GM19372 (cell line): ENCODE data around the gene ADAMTS4.
A peak's percentile ranks its signal among the peaks of the same experiment; 100 is the strongest.

Experiments used
- ATAC-seq: cut with Tn5 transposase; IDR thresholded peaks from one replicate; pipeline ENCODE4 v1.9.1; 2021; ENCODE audit warnings: mild to moderate bottlenecking, low read depth, moderate library complexity; ENCODE audit not compliant: unreplicated experiment

ADAMTS4 gene

DNA sequence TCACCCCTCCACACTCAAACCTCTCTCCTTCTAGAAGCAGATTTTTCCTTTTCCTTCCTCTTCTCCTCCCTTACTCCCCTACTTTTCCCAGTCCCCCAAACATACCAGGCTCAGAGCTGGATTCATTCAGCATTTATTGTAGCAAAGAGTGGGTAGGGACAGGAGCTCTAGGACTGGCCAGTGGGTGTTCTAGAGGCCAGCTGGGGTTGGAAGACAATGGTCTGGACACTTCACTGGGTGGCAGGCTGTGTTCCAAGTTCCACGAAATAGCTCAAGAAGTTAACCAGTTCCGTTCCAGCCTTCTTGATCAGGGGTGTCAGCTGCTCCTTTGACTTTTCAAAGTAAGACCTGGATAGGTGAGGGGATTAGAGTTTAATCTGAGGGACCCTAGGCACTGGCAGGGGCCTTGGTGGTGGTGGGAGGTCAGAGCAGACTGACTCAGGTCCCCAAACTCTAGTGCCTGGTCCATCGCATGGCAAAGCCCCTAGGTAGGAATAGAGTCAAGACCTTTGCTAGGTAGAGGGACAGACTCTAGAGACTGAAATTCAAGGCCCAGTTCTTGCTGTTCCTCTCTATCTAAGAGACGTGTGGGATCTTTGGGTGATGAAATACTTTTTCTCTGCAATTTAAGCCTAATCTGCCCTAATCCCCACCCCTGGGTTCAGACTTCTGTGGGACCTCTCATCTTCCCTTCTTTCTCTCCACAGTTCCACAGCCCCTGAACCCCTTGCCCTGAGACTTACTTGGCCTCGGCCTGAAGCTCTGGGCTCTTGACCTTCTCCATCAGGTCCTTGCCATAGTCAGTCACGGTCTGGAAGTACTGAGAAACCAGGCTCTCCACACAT is 23.5 kb upstream of the ADAMTS4 start:
- no peak for ATAC-seq

DNA sequence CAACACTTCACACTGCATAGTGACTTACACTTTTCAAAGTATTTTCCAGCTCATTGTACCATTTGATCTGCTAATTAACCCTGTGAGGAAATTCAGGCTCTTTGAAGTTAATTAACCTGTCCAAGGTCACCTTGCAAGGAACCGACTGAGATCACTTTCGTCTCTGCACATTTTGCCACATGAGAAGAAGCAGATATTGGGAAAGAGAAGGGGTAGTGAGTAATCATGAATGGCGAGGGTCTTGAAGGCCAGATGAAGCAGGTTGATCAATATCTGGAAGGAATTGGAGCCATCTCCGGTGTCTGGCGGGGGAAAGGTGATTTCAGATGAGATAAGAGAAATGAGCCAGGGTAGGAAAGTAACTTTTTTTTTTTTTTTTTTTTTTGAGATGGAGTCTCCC is 21.1 kb upstream of the ADAMTS4 start:
- no peak for ATAC-seq

DNA sequence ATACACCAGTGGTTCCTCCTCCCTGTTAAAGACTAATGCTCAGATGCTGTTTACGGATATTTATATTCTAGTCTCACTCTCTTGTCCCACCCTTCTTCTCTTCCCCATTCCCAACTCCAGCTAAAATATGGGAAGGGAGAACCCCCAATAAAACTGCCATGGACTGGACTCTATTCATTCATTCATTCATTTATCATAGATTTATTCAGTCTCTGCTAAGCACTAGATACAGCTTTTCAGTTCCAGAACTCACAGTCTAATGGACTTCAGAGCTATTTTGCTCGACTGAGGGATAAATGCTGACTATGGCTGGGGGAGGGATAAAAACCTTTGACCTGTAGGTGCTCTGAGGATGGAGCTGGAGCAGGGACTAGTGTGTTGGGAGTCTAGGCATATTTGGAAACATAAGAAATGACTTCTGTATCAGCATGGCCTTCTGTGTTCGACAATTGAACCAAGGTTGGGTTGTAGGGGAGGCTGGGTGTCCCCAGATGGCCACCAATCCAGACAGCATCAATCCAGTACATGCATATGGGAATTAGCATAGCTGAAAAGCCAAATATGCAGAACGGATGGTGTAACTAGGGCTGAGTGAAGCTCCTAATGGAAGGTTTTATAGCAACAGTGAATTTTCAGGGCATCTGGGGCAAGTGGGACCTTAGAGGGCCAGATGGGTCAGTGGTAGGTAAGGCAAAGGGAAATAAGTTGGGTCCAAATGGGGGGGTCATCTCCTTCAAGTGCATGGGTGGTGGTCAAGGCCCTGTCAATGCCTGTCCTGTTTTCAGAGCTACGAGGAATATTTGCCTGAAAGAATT is 20.4 kb upstream of the ADAMTS4 start:
- no peak for ATAC-seq

DNA sequence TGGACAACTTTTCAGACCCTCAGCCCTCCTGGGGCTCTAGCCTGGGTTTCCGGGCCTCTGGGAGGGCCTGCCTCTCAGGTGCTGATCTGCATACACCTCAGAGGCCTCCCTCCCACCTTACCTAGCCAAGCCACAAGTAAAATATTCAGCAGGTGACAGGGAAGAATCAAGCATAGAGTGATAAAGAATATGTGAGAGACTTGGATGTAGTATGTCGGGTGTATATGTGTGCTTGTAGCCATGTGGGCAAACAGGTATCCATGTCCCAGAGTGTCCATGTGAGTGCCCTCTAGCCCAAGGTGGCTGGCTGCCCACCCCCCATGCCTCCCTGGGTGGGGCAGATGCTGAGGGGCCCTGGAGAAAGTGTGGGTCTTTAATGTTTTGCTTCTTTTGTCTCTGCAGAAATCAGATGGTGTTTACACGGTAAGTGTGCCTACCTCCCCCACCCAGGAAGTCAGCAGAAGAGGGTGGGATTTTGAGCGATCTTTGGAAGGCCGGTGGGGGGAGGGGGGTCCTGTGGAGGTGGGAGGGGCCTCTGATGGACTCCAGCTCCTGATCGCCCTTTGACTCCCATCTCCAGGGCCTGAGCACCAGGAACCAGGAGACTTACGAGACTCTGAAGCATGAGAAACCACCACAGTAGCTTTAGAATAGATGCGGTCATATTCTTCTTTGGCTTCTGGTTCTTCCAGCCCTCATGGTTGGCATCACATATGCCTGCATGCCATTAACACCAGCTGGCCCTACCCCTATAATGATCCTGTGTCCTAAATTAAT is 19.6 kb upstream of the ADAMTS4 start:
- ATAC-seq = no peak

DNA sequence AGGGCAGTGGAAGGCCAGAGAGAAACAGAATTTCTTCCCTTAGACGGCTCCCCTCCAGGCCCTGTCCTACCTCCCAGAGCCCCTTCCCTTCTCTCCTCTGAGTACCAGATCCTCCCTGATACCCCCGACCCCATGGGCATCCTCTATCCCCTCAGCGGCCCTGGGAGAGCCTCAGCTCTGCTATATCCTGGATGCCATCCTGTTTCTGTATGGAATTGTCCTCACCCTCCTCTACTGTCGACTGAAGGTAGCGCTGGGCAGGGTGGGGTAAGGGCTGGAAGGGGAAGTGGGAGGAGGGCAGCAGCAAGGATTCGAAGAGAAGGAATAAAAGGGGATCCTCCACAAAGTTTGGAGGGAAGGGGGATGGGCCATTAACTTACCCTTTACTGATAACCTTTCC is 19.0 kb upstream of the ADAMTS4 start:
- no peak for ATAC-seq

DNA sequence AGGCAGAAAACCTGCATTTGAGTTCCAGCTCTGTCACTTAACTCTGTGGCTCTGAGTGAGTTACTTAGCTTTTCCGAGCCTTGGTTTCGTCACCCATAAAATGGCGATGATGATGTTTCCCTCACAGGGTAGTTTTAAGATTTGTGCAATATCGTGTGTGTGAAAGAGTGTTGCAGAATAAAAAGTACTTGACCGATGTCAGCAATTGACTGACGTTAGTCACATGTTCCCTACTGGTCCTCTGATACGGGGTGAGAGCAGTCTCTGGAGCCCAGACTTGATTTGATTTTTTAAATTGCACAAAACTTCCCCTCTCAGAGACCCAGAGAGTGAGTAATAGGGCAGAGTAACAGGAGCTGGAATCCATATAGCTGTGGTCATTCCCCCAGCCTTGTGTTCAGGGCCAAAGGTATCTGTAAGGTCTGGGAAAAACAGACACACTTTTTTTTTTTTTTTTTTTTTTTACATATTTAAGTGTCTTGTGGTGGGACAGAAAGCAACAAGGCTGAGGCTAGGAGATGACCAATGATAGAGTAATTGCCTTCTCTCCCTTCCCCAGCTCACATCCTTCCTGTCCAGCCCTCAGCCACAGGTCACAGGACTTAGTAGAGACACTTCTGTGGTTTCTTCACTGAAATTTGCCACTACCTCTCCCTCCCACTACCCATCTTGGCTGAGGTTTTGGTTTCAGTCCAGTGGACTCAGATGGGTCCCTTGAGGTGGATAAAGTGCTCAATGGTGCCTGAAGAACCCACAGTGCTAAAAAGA is 18.3 kb upstream of the ADAMTS4 start:
- peak; percentile 90 for ATAC-seq

DNA sequence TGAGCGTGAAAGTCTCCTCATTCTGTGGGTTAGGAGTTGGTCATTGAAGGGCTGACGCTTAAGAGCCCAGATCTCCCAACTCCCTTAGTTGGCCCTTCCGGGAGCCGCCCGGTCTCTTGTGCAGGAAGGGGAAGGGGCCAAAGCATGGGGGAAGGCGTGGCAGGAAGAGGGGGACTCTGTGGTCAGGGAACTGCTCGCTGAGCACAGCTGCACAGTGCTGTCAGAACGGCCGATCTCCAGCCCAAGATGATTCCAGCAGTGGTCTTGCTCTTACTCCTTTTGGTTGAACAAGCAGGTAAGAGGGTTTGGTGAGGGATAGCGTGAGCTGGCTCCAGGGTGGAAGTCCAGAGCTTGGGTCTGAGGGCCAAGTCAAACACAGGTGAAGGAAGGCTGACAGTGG is 16.2 kb upstream of the ADAMTS4 start, which contains the start of gene FCER1G:
Gene FCER1G (plus strand): TSS at position 220 of the 400 bp plus-strand sequence. CDS start 27 bp downstream, at position 247.
- ATAC-seq = no peak

DNA sequence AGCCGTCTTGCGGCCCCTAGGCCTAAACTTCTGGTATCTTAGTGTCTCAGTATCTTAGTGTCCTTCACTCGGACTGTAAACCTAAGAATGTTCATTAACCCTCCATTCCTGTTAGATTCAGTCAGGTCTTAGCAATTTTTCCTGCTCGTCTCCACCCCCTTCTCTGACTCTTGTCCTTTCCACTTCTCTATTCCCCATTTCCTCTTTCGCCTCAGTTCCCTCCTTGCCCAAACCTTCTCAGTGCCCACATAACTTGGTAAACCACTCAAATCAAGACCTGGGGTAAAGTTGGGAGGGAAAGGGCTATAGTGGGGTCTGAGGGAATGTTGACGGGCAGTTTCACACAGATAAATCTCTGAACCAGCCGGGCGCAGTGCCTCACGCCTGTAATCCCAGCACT is 15.5 kb upstream of the ADAMTS4 start:
- no peak for ATAC-seq

DNA sequence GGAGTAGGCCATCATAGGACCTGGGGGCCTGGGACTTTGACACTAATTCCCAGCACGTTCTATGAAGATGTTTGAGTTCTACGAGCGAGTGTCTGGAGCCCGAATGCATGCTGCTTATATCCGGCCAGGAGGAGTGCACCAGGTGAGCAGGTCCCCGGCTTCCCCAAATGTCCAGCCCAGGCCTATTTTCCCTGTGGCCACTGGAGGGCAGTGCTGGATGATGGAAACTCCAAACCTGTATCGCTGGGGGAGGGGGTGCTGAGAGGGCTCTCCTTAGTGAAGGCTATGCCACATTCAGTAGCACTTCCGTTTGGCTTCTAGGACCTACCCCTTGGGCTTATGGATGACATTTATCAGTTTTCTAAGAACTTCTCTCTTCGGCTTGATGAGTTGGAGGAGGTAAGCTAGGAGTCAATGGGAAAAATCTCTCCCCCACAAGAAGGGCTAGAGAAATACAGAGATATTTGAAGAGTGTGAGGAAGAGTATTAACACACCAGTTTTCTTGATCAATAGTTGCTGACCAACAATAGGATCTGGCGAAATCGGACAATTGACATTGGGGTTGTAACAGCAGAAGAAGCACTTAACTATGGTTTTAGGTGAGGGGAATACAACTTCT is 11.0 kb upstream of the ADAMTS4 start:
- no peak for ATAC-seq

DNA sequence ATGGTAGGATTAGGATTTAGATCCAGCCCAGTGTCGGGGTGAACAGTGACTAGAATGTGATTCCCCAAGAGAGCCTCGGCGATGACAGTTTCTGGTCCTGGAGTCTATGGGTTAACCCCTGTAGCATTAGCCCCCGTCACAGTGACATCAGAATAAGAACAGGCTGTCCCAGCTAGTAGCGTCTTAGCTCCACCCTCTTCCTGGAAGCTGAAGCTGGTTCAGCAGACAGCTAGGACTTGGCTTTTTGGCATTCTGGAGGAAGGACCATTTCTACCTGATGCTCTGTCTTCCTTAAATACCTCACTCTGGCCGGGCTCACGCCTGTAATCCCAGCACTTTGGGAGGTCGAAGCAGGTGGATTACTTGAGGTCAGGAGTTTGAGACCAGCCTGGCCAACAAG is 8.3 kb upstream of the ADAMTS4 start:
- ATAC-seq = no peak

DNA sequence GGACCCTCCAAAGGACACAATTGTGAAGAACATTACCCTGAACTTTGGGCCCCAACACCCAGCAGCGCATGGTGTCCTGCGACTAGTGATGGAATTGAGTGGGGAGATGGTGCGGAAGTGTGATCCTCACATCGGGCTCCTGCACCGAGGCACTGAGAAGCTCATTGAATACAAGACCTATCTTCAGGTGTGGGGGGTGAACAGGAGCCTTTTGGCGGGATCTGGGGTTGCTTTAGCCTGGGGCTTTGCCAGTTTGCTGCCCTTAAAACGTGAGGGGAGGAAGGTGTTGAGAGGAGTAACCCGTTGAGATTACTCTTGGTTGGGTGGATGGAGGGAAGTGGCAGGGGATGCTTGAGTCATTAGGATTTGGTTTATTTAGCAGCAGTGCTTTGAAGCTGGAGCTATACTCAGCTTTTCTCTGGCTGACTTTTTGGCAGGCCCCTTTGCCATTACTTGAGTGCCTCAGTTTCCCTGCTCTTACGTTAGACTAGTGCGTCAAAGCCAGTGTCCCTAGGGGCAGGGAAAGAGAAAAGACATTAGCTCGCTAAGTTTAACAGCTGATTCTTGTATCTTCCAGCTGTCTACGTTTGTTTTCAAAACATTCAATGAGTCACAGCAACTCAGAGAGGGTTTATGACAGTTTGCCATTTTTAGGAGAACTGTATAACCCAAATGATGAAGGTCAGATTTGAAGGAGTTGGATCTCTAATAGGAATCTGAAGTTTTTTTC is 7.7 kb upstream of the ADAMTS4 start:
- no peak for ATAC-seq

DNA sequence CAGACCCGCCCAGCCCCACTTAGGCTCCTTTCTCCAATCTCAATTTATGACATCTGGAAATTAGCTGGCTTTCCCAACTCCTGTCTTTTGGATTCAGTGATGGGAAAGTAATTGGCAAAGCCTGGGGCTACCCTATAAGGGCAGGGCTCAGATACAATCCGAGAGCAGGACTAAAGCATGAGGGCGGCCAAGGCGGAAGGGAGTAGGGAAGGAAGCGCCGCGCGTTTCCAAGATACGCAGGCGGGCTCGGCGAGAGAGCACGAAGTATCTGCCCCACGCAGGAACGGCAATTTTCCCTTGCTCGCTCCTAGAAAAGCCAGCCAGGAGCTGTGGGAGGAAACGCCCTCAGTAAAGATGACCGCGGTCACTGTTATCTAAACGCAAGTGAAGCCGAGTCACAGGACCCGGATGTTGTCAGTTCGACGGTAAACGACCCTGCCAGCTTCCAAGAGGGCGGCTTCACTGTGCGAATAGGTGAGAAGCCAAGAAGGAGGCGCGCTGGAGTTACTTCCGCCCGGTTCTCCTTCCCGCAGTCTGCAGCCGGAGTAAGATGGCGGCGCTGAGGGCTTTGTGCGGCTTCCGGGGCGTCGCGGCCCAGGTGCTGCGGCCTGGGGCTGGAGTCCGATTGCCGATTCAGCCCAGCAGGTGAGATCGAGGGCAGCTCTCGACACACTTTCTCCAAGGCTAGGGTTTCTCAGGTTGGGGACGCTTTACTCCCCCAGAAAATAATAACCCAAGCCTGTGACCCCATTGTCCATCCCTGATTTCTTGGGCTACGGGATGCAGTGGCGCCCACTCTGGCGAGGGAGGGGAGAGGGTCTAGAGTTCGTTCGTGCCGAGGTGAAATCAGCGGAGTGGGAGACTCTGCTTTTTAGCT is 3.2 kb upstream of the ADAMTS4 start, which contains the start of gene NDUFS2:
Gene NDUFS2 (plus strand): TSS at position 532 of the 877 bp plus-strand sequence. CDS start 19 bp downstream, at position 551.
- ATAC-seq = peak; percentile 98

DNA sequence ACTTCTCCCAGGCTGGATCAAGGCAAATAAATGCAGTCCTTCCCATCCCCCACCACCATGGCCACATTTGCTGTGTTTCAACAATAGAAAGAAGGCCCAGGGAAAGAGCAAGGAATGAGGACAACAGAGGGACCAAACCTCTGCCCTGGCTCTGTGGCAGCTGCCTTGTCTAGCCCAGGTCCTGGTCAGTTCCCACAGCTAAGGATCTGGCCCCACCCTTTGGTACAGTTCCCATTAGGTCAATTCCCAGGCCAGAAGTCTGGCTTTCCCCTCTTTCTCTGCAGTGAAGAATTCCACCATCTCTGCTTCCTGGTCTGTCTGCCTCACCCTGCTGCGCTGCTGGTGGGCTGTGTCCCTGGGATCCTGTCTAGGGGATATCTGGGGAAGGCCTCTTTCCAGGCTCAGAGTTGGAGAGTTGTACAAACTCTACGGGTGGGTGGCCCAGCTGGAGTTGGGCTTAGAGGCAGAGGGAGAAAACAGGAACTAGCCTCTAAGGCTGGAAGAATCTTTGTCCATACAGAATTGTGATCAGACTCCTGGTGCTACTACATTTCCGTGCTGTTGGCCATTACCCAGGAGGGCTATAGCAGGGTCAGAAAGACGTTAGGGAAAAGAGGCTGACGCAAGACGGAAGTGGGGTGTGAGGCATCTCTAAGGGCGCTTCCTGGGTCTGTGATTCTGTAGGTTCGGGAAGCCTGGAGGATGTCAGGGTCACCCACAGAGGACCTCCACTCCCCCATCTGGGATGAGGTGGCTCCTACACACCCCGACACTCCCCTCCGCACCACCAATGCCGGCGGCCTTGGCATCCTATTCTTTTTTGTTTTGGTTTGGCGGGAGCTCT is 2.4 kb upstream of the ADAMTS4 start:
- no peak for ATAC-seq

DNA sequence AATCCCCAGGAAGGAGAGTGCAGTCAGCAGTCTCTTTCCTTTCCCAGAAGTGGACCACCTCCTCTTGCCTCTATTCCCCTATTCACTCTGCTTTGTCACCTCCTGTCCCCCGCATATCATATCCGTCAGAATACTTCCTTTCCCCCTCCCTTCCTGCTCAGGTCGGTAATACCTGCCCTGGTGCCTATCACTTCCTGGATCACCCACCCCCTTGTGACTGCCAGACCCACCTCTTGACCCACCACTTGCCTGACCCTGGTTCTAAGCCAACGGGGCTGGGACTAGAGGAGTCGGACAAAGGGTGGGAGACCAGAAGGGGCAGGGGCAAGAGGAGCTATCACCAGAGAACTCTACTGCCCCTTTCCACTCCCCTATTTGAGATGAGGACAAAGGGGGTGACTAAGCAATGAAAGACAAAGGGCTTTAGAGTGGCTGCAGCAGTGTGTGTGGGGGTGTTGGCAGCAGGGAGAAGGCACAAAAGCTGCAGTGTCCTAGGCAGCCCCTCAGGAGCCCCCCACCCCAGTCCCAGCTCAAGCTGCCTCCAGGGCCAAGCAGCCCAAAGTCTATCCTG is 1.7 kb upstream of the ADAMTS4 start:
- ATAC-seq = no peak

DNA sequence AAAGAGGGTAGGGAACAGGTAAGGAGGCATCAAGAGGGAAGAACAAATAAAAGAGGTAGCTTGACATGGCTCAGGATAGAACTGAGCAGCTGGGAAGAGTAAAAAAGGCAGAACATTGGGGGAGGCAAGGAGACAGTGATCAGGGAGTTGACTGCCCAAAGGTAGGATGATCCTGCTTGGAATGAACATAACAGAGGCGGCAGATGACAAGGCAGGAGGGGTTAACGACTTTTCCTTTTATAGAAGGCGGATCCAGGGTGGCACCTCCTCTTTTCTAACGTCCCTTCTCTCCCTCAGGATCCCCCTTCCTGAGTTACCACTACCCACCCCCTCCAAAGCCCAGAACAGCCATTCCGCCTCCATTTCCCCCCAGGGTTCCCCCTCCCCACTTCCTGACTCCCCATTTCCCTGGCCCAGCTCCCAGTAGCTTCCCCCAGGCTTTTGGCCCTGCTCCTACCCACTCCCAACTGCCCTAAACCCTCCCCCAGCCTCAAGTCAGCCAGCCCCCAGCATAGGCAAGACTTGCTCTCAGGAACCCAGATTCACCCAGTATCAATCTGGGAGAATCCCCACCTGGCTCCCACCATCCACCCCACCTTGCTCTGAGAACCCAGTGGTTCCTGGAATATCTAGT is 769 bp upstream of the ADAMTS4 start:
- ATAC-seq = no peak

DNA sequence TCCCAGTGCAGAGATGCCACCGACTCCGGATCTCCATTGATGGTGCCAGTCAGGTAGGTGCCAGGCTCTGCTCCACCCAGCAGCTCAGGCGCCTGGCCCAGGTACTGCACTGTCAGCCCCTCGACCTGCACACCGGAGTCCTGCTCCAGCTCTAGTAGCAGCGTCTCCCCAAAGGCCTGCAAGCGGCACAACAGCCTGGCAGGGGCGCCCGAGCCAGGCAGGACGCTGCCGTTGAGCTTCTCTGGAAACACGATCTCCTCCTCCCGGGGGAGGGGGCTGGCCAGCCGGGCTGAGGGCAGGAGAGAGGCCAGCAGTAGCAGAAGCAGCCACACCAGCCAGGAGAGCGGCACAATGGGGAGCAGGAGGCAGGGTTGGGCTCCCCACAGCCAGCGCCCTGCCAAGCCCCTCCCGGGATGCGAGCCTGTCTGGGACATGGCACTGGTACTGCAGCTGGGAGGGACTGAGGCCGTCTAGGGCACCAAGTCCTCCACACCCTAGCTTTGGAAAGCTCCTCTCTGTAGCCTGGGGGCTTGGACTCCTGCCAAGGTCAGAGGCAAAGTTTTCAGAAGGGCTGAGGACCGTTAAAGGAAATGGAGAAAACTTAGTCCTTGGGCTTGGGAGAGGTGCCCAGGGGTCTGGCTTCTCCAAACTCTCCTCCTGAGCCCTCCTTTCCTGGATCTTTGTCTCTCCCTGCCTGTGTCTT is 509 bp downstream of the ADAMTS4 start:
- no peak for ATAC-seq
